CMK (cell line): Measurements from ENCODE around the gene RPS6KL1.

Source experiments
- DNase-seq: peaks from one replicate; pipeline ENCODE4 v3.0.0-alpha.2; 2010; ENCODE audit warnings: low read depth

Gene RPS6KL1

DNA sequence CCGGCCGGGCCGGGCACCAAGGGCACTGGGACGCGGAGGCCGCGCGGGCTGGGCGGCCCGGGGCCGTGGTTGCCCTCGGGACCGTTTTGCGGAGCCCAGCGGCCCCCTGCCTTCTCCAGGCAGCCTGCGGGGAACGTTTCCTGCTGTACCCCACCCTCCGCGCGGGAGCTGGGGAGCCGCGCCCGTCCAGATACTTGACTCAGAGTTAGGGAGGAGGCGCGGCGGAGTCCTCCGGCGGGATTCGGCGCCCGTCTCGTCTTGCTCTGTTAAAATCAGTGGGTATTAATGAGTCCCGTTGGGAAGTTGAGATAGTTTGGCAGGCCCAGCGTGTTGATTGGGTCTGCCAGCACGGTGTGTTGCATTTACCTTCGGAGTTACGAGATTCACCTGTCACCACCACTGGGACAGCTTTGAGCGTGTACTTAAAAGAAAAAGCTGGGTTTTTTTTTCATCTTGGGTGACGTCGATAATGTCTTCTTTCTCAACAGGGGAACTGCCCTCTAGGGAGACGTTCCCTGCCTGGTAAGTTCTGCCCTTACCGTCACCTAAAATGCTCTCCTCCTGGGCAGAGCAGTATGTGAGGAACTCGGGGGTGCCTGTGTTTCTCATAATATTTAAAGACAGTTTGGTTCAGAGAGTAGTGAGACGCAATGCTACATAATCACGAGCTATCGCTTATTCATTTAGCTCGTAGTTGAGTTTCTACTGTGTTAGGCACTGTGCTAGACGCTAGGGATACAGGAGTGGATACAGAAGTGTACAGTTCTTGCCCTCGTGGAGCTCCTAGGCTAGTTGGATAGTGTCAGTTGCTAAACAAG, 40.7 kb downstream of the RPS6KL1 start:
- no peak for DNase-seq

DNA sequence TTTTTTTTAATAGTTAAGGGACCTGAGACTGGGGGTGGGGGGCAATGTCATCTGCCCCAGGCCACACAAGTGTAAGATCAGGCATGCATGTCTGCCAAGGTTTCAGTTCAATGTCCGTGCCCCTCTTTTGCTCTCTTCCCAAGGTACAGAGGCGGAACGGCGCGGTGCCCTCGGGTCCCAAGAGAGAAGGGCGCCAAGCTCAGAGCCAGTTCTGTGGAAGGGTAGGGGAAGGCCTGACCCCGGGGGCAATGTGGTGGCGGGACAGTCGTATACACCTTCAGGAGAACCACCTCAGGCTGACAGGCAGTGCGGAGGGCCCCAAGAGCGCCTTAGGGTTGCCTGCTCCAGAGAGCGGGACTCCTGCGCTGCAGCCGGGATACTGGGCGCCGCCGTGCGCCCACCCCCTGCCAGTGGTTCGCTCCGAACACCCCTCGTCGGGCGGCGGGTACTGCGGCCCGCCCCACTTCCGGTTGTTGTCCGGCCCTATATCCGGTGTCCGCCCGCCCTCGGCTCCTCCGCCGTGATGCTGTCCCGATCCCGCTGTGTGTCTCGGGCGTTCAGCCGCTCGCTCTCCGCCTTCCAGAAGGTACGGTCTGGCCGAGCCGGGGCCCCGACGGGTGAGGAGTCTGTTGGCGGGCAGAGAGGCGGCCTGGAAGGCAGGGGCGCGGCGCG, 41.5 kb downstream of the RPS6KL1 start, which contains the start of gene DLST:
Gene DLST, plus strand, starts transcription at position 486 of the 672 bp plus-strand sequence. Its CDS starts 38 bp downstream, at position 524.
- peak; percentile 67 for DNase-seq

DNA sequence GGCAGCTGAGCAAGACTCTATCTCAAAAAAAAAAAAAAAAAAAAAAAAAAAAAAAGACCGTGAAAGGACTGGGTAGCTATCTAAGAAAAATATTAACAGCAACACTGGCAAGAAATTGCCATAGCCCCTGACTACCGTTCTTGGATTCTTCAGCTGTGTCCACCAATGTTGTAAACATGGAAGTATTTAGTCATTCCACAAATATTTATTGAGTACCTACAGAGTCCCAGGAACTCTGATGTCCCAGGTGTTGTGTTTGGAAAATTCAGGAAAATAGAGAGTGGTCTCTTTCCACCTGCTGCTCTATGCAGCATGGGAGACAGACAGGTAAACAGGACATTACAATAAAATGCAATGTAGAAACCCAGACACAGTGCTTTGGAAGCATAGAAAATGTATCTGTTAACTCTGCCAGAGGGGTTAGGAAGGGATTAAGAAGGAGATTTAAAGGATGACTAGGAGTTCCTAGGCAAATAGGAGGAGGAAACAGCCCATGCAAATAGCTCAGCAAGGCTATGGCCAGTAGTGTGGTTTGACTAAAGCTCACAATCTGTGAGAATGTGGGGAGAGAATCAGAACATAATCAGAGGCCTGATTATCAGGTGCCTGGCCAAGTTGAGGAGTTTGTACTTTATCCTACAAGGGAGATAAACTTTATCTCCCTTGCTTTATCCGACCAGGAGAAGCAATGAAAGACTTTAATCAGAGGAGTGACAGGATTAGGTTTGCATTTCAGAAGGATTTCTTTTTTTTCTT, 43.5 kb downstream of the RPS6KL1 start:
- DNase-seq, result no peak

DNA sequence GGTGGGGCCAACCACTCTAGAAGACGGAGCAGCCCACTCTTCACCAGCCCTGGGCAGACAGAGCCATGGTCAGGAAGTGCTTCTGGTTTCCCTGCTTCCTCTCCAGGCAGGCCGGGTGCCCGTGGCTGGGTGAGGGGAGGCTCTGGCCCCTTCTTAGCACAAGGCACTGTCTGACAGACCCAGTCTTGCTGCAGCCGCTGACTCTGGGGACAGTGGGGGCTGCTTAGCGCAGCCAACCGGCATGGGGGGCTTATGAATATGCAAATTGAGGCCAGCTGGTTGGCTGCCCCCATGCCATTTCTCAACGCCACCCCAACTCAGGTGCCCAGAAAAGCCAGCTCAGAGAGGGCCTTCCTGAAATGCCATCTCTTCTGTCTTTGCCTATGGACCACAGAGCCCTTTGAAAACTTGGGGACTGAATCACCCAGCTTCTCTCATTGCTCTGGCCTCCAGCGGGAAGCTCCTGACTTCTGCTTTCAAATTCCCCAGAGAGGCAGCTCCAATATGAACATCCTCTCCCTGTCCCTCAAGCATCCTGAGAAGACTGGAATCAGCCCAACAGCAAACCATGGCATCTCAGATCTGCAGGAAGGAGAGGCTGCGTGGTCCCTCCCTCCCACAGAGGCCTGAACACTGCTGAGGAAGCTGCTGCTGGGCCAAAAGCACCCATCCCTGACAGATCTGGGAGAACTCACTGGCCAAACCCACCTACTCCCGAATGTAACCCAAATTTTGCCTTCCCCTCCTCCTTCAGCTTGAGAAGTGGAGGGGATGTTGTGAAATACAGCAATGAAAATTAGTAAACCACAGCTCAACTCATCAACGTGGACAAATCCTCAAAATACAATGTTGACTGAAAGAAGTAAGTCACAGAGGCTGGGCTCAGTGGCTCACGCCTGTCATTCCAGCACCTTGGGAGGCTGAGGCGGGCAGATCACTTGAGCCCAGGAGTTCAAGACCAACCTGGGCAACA, 46.8 kb downstream of the RPS6KL1 start, which contains the start of gene PROX2:
Gene PROX2, minus strand, starts transcription at position 205 of the 973 bp plus-strand sequence. CDS start 12,311 bp downstream, outside the sequence.
- DNase-seq, result no peak

DNA sequence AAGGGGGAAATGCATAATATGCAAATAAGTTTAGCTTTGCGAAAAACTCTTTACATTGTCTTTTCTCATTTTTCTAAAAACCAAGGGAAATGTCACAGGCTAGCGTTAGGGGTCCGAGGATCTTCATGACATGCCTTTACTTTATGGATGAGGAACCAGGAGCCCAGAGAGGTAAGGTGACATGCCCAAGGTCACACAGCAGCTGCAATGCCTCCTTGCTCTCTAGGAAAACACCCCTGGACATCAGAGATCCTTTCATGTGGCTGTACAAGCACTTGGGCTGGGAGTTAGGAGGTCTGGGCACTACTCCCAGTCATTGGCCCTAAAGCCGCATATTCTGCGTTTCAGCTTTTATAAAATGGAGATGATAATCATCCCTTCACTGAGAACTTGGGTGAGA, 47.9 kb downstream of the RPS6KL1 start:
- DNase-seq, result no peak

DNA sequence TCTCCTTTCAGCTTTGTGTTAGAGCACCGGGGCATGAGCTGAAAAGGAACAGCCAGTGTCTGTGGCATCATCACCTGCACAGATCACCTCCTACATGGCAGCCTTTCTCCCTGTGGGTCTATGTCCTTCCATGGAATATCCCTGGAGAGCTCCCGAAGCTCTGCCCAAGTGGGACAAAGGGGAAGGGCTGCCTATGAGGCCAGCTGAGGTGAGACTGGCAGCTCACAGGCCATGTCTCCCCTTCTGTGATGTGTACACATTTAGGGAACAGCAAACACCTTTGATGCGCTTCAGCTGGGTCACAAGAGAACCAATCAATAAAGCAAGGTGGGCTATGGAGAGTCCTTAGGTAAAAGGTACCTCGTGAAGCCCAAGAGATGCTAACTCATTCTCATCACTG, 51.2 kb downstream of the RPS6KL1 start:
- DNase-seq, result no peak

DNA sequence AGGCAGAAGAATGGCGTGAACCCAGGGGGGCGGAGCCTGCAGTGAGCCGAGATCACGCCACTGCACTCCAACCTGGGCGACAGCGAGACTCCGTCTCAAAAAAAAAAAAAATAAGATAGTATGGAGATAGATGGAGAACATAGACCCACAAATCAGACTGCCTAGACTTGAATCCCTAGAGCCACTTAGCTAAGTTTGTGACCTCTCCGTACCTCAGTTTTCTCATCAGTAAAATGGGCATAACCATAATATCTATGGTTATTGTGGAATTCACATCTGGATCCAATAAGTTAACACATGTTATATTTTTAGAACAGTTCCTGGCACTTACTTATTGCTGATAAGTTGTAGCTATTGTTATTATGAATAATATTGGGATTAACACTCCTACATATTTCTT, 54.3 kb downstream of the RPS6KL1 start:
- no peak for DNase-seq

DNA sequence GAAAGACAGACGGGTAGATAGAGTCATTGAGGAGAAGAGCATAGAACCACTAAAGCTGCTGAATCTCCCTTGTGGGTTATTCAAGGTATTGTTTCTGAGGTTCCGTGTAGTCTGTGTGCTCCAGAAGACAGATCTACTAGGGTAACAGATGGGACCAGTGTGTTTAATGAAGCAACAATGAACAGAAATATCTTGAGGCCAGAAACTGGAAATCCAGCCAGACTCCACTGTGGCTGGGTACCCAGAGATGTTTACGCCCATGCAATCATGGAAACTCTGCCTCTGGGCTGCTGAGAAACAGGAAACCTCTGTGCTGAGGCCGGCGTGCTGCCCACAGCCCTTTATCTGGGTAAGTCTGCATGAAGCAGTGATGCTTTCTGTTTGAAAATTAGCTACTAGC, 55.4 kb downstream of the RPS6KL1 start:
- DNase-seq, result no peak

DNA sequence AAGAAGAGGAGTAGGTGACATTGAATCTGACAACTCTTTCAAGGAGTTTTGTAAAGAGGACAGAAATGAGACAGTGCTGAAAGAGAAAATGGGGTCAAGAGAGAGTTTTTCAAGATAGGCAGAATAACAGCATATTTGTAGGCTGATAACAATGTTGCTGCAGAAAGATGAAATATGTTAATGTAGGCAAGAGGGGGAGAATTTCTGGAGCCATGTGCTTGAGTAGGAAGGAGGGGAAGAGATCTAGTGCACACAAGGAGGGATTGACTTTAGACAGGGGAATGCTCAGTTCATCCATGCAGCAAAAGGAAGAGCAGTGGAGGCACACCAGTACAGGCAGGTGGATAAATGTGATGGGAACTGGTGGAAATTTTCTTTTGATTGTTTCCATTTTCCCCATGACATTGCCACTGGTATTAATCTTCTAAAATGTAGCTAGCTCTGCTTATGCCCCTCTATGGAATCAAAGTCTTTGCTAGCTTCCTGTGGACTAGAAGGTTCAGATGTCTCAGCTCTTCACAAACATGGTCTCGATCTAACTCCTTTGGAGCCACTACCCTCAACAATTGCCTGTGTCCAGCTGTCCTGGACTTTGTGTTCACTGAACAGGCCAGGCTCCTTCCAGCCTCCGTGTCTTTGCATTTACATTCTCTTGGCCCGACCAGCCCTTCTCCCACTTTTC, 56.2 kb downstream of the RPS6KL1 start:
- DNase-seq, result no peak

DNA sequence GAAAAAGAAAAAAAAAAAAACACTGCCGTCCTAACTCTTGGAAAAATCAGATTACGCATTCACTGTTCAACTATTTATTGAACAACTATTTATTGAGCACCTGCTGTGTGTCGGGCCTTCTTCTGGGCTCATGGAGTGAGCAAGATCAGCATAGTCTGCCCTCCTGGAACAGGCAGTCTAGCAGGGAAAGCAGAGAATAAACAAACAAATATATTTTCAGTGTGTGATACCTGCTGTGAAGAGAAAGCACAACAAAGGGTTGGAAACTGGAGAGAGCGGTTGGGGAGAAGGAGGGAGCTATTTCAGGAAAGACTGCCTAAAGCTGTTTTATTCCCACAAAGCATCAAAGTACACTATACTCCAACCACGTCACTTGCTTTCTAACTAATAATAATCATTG, 57.9 kb downstream of the RPS6KL1 start:
- DNase-seq, result no peak

DNA sequence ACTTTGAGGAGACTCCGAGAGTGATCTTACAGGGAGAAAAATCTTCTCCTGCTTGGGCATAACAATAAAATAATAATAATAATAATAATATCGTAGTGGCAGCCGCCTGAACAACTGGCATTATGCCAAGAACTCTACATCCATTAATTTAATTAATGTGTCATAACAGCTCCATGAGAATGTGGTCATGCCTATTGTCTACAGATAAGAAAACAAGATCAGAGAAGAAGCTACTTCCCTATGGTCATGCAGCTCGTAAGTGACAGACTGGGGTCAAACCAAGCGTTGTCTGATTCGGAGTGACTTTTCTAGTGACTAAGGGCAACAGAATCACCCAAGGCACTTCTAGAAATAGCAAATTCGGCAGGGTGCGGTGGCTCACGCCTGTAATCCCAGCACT, 58.9 kb downstream of the RPS6KL1 start:
- DNase-seq, result no peak

DNA sequence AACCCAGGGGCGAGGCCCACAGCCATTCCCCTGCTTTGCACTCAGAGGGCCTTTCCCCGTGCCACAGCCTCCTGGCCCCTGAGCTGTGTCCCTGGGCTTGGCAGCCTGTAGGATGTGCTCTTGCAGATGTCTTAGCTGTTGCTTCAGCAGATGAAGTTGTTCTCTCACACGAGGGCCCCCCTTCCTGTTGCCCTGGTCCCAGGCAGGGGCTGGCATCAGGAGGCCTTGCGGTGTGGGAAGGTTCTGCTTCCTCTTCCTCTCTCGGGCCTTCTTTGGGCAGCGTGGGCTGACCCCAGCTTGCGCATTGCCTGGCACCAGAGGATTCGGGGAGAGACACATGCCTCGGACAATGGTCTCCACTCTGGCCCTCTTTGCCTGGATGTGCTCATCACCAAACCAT, 59.8 kb downstream of the RPS6KL1 start:
- DNase-seq, result peak; percentile 49

DNA sequence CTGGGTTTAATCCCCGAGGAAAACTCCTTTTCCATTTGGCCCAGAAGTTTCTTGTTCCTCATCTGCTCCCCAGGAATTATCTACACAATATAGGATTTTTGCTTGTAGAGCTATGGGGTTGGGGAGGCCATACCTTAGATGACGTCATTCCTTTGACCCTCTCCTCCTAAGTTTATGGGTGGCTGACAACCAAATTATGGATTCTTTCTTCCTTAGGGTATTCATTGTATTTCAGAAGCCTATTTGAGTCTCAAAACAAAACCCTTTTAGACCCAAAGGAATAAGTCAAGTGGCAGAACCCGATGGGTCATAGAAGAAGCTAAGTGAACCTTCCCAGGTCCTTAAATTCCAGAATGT, 61.3 kb downstream of the RPS6KL1 start:
- DNase-seq, result no peak

DNA sequence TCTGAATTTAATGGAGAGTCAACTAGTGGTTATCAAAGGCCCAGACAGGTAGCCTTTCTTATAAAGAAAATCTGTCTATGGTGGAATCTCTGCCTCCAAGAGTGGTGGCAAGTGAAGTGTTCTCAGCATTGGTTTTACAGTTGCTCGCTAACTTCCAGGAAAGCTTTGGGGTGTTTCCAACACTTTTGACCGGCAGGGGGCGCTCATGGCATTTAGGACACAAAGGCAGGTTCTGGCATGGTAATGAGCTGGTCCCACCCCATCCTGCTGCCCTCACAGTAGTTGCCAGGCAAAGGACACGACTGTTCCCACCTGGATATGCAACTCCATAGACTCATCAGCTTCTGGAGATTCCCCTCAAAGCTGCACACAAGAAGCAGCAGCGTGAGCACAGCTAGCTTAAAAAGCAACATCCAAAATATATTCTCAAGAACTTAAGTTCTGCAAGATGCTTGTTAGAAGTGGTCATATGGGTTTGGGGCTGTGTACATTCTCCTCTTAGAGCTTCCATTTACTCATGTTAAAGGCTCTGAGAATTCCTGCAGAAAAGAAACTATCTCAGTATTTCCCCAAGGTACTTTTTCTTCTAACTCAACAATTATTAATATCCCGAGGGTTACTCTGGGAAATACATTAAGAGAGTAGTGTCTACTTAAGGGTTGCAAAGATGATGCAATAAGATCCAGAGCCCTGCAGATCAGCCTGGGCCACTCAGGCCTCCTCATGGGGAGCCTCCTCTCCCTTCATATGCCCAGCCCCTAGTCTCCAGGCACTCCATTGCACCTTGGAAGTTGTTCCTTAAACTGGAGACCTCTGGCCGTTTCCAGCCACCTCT, 61.9 kb downstream of the RPS6KL1 start:
- peak; percentile 52 for DNase-seq

DNA sequence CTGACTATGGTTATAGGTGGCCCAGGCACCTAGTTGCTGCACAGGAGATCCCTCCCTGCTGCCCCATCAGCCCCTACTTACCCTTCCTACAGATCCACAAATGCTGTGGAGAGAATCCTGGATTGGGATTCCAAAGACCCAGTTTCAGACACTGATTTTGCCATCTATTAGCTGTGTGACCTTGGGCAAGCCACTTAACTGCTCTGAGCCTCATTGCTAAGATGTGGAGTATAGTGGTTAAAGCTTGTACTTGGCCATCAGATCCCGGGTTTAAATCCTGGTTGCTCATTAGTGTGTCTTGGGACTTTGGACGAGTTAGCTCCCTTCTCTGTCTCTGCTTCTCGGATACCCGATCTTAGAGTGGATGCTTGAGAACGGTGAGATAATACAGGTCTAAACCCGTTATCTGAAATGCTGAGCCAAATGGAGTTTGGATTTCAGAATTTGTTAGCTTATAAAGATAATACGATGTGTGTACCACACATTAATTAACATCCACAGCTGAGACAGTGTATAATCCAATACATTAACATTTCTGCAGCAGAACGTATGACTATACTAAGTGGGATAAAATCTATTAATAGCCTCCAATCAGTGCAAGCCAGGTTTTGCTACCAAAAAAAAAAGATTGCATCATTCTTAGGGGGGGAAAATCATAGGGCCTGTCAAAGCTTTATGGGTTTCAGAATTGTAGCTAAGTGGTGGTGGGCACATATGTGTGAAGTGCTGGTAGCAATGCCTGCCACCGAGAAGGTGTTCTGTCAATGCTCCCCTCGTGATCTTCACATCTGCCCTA, 63.1 kb downstream of the RPS6KL1 start:
- DNase-seq, result no peak

DNA sequence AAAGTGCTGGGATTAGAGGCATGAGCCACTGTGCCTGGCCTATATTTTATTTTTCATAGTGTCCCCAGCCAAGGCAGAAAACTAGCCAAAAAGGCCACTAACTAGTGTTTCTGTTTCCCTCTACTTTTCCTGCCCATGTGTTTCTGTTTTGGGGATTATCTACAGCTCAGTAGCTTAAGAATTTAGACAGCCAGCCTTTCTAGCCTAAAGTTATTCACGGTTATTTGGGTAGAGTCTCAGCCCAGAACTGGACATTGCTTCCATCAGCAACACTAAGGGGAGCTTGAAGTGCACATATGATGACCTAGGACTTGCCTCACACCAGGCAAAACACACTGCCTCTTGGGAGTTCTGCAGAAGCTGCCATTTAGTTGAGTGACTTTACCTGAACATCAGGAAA, 65.0 kb downstream of the RPS6KL1 start:
- DNase-seq, result no peak

DNA sequence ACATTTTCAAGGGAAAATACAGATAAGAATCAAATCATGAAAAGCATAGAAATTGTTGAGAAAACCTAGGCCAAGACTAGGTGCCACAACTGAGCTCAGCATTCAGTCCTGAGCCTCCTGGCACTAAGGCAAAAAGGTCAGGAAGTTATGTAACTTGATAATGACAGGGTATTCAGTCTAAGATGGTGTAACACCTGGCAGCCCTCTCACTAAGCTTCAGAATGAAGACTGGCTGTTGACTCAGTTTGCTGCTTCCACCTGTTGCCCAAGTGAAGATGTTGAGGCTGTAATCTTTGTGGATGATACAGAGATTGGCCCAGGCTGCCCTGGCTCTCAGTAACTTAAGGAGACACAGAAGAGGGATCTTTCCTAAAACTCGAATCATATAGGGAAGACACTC, 66.7 kb downstream of the RPS6KL1 start:
- DNase-seq, result no peak

DNA sequence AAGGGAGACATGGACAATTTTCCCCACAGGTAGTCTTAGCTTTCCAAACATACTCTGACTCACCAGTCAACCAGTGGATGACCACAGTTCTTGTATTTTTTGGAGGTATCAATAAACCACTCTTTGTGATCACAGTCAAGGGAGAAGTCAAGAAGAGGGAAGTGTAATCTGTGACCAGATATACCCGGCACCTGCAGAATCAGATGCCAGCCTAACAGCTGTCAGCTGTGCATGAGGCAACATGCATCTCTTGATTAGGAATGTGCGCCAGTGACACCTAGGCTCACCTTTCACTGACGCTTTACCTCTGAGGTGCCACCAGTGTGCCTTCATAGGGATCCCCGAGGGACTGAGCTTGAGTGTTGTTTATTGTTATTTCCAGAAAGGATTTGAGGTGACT, 67.1 kb downstream of the RPS6KL1 start:
- no peak for DNase-seq

DNA sequence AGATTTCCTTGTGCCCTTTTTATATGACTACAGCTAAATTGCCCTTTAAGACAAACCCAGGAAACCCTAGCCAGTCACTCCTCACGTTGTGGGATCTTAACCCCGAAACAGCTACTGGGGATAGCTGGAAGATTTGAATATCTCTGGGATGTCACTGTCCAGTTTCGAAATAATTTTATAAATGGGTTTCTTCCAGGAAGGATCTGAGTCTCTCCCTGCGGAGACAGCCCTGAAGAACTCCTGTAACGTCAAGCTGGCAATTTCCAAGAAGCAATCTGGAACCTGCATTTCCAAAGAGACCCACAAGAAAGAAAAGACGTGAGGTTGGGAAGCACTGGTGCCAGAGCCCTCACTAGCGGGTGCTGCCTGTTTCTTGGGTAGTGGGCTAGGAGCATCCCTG, 68.0 kb downstream of the RPS6KL1 start:
- no peak for DNase-seq
